GM06990 (cell line): ENCODE measurements around the gene GGT7.

ENCODE experiments used
- DNase-seq: peaks from one replicate; pipeline ENCODE4 v3.0.0-alpha.2; 2011; ENCODE audit not compliant: insufficient read length; ENCODE audit errors: extremely low read depth
- H3K27me3 ChIP-seq: replicated peaks from 2 replicates; pipeline ENCODE4 v1.6.0; 2011; ENCODE audit warnings: low read length; ENCODE audit not compliant: control insufficient read depth, insufficient read depth
- H3K36me3 ChIP-seq: 2 replicates; pipeline ENCODE4 v1.5.1; 2011; ENCODE audit warnings: low read length; ENCODE audit not compliant: control insufficient read depth, insufficient read depth
- H3K4me3 ChIP-seq: replicated peaks from 2 replicates; pipeline ENCODE4 v1.5.1; 2011; ENCODE audit warnings: low read depth, mild to moderate bottlenecking, control low read depth, low read length
- TF ChIP-seq, protein P1 (sequence below): IDR thresholded peaks from 2 replicates; pipeline ENCODE4 v1.5.1; 2011; ENCODE audit warnings: low read length, control low read depth, mild to moderate bottlenecking, inconsistent platforms; ENCODE audit not compliant: insufficient read depth, poor library complexity, severe bottlenecking

GGT7 gene, protein sequence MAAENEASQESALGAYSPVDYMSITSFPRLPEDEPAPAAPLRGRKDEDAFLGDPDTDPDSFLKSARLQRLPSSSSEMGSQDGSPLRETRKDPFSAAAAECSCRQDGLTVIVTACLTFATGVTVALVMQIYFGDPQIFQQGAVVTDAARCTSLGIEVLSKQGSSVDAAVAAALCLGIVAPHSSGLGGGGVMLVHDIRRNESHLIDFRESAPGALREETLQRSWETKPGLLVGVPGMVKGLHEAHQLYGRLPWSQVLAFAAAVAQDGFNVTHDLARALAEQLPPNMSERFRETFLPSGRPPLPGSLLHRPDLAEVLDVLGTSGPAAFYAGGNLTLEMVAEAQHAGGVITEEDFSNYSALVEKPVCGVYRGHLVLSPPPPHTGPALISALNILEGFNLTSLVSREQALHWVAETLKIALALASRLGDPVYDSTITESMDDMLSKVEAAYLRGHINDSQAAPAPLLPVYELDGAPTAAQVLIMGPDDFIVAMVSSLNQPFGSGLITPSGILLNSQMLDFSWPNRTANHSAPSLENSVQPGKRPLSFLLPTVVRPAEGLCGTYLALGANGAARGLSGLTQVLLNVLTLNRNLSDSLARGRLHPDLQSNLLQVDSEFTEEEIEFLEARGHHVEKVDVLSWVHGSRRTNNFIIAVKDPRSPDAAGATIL

DNA sequence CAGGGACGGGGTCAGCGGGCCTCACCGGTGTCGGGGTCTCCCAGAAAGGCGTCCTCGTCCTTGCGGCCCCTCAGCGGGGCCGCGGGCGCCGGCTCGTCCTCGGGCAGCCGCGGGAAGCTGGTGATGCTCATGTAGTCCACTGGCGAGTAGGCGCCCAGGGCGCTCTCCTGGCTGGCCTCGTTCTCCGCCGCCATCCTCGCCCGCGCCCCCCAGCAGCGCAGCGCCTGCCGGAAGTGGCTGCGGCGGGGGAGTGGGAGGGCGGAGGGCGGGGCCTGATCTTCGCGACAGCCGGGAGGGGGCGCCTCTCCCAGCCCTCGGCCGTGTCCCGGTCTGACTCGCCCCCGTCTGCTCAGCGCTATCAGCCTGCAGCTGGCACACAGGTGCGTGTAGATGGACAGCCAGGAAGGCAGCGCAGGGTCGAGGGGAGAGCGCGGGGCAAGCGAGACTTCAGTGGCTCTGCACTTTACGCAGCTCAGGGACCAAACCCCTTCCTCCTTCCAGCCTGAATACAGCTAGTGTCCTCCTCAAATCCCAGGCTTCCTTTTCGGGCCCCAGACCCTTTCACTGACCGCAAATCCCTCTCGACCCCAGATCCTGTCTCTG lies at the start of gene GGT7:
TSS of gene GGT7 (minus strand) at position 235 of the 603 bp plus-strand sequence. CDS start at position 194, 41 bp downstream.
- TF ChIP-seq, protein P1, sequence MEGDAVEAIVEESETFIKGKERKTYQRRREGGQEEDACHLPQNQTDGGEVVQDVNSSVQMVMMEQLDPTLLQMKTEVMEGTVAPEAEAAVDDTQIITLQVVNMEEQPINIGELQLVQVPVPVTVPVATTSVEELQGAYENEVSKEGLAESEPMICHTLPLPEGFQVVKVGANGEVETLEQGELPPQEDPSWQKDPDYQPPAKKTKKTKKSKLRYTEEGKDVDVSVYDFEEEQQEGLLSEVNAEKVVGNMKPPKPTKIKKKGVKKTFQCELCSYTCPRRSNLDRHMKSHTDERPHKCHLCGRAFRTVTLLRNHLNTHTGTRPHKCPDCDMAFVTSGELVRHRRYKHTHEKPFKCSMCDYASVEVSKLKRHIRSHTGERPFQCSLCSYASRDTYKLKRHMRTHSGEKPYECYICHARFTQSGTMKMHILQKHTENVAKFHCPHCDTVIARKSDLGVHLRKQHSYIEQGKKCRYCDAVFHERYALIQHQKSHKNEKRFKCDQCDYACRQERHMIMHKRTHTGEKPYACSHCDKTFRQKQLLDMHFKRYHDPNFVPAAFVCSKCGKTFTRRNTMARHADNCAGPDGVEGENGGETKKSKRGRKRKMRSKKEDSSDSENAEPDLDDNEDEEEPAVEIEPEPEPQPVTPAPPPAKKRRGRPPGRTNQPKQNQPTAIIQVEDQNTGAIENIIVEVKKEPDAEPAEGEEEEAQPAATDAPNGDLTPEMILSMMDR = peak; percentile 77
- H3K4me3 ChIP-seq = peak within 1 kb of the TSS; percentile 58
- no peaks in the 10 kb centered on the region for H3K36me3 ChIP-seq
- no peaks in the 10 kb centered on the region; the same call in 1 of the 2 replicates for H3K27me3 ChIP-seq
- peak; percentile 86 for DNase-seq

DNA sequence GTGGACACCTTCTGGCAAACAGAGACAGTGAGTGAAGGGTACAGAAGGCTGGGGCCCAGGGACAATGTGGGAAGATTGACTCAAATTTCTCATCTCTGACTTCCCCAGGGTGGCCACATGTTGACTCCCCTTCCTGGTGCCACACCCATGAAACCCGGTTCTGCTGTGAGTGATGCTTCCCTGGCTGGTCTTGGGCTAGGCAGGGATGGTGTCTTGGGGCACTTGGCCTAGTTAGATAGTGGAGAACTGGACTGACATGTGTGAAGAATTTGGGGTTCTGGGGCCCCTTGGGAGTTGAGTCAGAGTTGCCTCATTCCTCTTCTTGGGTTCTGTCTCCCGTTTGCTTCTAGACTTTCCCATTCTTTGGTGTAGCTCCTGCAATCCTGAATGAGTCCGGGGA lies 48.8 kb upstream of the GGT7 start:
- no peak for DNase-seq
- H3K4me3 ChIP-seq = no peak overlapping the region
- TF ChIP-seq, protein P1 = no peak
- no peaks in the 10 kb centered on the region for H3K27me3 ChIP-seq
- peaks cover 4% of the 10 kb centered on the region for H3K36me3 ChIP-seq

DNA sequence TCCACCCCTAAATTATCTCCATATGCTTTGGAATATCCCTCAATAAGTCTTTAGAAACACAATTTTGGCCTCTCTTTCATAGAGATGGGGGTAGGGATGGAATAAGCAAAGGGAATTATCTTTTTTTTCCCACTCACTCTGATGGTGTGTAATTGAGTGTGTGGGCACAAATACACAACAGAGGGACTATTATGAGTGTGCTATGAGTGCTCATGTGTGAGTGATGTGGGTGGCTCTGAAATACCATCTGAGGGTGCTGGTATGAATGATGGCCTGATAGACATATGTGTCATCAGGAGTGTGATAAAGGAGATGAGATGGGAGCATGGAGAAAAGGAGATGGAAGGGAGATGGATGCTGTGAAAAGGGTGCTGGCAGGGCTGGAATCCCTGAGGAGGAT lies 47.4 kb upstream of the GGT7 start:
- TF ChIP-seq, protein P1 = no peak
- Histone ChIP-seq H3K36me3 (no peaks in the 10 kb centered on the region; the same call in 1 of the 2 replicates), H3K4me3 (no peak overlapping the region), H3K27me3 (no peaks in the 10 kb centered on the region)
- no peak for DNase-seq

DNA sequence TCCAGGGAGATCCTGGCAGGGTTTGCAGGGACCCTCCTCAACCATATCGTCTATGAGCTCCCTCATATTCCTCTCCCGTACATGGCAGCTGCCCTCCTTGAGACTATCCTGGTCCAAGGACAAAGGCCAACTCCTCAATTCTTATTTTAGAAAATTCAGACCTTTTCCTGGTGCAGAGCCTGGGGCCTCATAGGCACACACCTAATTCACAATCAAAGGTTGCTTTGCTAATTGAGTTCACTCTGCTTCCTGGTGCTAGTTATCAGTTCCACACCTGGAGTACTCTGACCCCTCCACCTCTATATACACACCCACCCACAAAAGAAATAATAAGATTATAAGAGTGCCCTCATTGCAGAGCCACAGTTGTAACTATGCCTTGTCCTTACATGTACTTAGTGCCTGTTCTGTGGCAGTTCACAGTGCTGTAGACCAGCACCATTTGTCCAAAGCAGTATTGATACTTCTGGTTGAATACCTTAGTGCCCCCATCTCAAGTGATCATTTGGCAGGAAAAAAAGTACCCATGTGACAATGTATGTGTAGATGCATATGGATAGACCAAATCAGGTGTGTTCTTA lies 44.2 kb upstream of the GGT7 start:
- no peak for DNase-seq
- Histone ChIP-seq H3K36me3 (no peaks in the 10 kb centered on the region), H3K4me3 (no peak overlapping the region), H3K27me3 (no peaks in the 10 kb centered on the region)
- TF ChIP-seq, protein P1 = no peak

DNA sequence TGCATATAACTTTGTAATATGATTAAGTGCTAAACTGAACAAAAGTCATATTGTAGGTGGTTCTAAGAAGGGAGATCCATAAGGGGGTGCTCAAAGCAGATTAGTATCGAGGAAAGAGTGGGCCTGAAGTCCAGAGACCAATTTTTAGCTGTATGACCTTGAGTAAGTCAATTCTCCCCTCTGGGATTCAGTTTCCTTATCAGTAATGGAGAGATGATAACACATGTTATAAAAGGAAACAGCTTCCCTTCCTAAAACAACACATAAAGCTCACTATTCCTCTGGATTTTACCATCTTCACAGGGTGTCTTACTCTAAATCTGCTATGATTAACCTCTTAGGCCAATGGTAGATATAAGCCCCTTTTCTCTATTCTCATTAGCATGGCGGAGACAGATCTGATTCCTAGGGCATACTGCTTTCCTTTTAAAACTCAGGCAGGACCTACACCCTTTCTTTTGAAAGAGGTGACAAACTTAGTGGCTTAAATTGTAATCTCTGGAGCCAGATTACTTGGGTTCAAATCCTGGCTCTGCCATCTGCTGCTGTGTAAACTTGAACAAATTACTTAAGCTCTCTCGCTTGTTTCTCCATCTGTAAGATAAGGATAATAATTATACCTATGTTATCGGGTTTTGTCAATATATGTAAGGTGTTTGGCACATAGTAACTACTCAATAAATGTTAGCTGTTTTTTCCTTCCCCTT lies 43.2 kb upstream of the GGT7 start:
- no peak for DNase-seq
- no peak overlapping the region for H3K4me3 ChIP-seq
- TF ChIP-seq, protein P1 = no peak
- no peaks in the 10 kb centered on the region for H3K27me3 ChIP-seq
- H3K36me3 ChIP-seq = no peaks in the 10 kb centered on the region
